K562 (cell line): Measurements from ENCODE around the gene PAX2. TPM values are rescaled to one million over a fixed set of nuclear protein-coding genes. Genes with fewer than 3 reads are reported as not detected.

ENCODE experiments used
- ATAC-seq: fragments of 200-7000 bp; cut with Tn5 transposase; 3 replicates; pipeline ENCODE4 v1.9.1; 2020; ENCODE audit warnings: moderate library complexity
- BruUV-seq: library from RNA; stranded (reverse); fragments of 400-500 nt; replicated peaks from 2 replicates; lab custom pipeline; 2021; lab: Mats Ljungman, UMichigan
- CTCF ChIA-PET: fragments of 300-600 bp; formaldehyde crosslinking; extraction: SDS; loops from one replicate; lab custom pipeline; 2021; ENCODE audit warnings: low intra/inter-chr PET ratio; lab: Yijun Ruan, JAX
- POLR2A ChIA-PET: fragments of 300-600, 350-650 bp; sonication (Branson Sonifier 250); formaldehyde crosslinking; extraction: SDS; loops from one replicate; lab custom pipeline; 2021; ENCODE audit warnings: antibody characterized with exemption, inconsistent platforms; lab: Yijun Ruan, JAX
- DNase-seq, 4 experiments: peaks; one replicate each; pipeline versions ENCODE4 v3.0.0 to v3.0.0-alpha.2; 2011 to 2018; ENCODE audit warnings: low spot score in 3 of 4, mixed read lengths in 3 of 4; ENCODE audit errors: extremely low read depth in 1 of 4
- FAIRE-seq: peaks from 2 replicates; lab custom pipeline; 2011; peaks lifted over from hg19 to GRCh38; lab: Jason Lieb, UNC
- H2AFZ ChIP-seq: 2 replicates; pipeline ENCODE4 v1.6.0; 2011; ENCODE audit warnings: low read depth, low read length, control low read depth, inconsistent platforms
- H3K27ac ChIP-seq: fragments of 200-600 bp; 3 replicates; pipeline ENCODE4 v1.8.0; 2011; ENCODE audit warnings: low read depth, mild to moderate bottlenecking, control low read depth, inconsistent platforms, low read length, moderate library complexity, mixed read lengths; ENCODE audit errors: extremely low read depth
- H3K27me3 ChIP-seq, 2 experiments: fragments of 300-600 bp in 1 of 2; 2 replicates in 1 of 2; 3 replicates in 1 of 2; pipeline versions ENCODE4 v1.6.0 to v1.8.0; 2011; ENCODE audit warnings: inconsistent platforms in 2 of 2, low read length in 2 of 2, mild to moderate bottlenecking in 1 of 2, mixed read lengths in 1 of 2, moderate library complexity in 1 of 2; ENCODE audit not compliant: control insufficient read depth in 2 of 2, insufficient read depth in 2 of 2
- H3K36me3 ChIP-seq: fragments of 300-600 bp; 3 replicates; pipeline ENCODE4 v1.8.0; 2011; ENCODE audit warnings: mild to moderate bottlenecking, low read length, inconsistent platforms; ENCODE audit not compliant: control insufficient read depth, insufficient read depth
- H3K4me1 ChIP-seq, 2 experiments: fragments of 200-600 bp in 1 of 2; replicated peaks in 1 of 2; 2 replicates in 1 of 2; 3 replicates in 1 of 2; pipeline versions ENCODE4 v1.5.1 to v1.8.0; 2011; ENCODE audit warnings: inconsistent platforms in 2 of 2, low read length in 2 of 2, mild to moderate bottlenecking in 1 of 2, mixed read lengths in 1 of 2, moderate library complexity in 1 of 2; ENCODE audit not compliant: control insufficient read depth in 2 of 2, insufficient read depth in 2 of 2
- H3K4me2 ChIP-seq: 2 replicates; pipeline ENCODE4 v1.6.1; 2011; ENCODE audit warnings: low read length, control low read depth, inconsistent platforms, mixed read lengths; ENCODE audit not compliant: insufficient read depth
- H3K4me3 ChIP-seq: fragments of 200-600 bp; sonication (generic), shearing (Covaris generic); 2 replicates; pipeline ENCODE4 v1.5.1; 2016; ENCODE audit warnings: control low read depth, inconsistent platforms
- H3K79me2 ChIP-seq: fragments of 200-600 bp; 3 replicates; pipeline ENCODE4 v1.8.0; 2011; ENCODE audit warnings: low read length, inconsistent platforms; ENCODE audit not compliant: control insufficient read depth, insufficient read depth
- H3K9ac ChIP-seq, 2 experiments: 2 replicates each; pipeline versions ENCODE4 v1.6.0 to v1.6.1; 2011; ENCODE audit warnings: low read depth in 2 of 2, low read length in 2 of 2, control low read depth in 1 of 2, inconsistent platforms in 1 of 2, mild to moderate bottlenecking in 1 of 2, mixed read lengths in 1 of 2; ENCODE audit not compliant: insufficient read depth in 1 of 2
- H3K9me1 ChIP-seq: one replicate; pipeline ENCODE4 v1.6.0; 2011; ENCODE audit warnings: inconsistent platforms, mild to moderate bottlenecking, low read length, moderate library complexity; ENCODE audit not compliant: control insufficient read depth, insufficient read depth
- H3K9me3 ChIP-seq: replicated peaks from 2 replicates; pipeline ENCODE4 v1.5.1; 2011; ENCODE audit warnings: low read depth, low read length, inconsistent platforms; ENCODE audit not compliant: control insufficient read depth, insufficient read depth
- H4K20me1 ChIP-seq: replicated peaks from 2 replicates; pipeline ENCODE4 v1.6.1; 2011; ENCODE audit warnings: low read length, inconsistent platforms, mixed read lengths; ENCODE audit not compliant: control insufficient read depth, insufficient read depth
- EP300 ChIP-seq: IDR thresholded peaks from 2 replicates; pipeline ENCODE4 v1.6.1; 2012; ENCODE audit warnings: low read length, improper control_type of control experiment
- HMG20B ChIP-seq: fragments of 250-450 bp; sonication (Bioruptor Pico); IDR thresholded peaks from 2 replicates; pipeline ENCODE4 v1.5.0; 2021; ENCODE audit warnings: mild to moderate bottlenecking
- MECOM ChIP-seq: fragments of 250-450 bp; sonication (Bioruptor Pico); IDR thresholded peaks from 2 replicates; pipeline ENCODE4 v1.8.0; 2022; ENCODE audit warnings: inconsistent platforms
- MTA1 ChIP-seq: fragments of 450-650 bp; IDR thresholded peaks from 2 replicates; pipeline ENCODE4 v1.6.1; 2017; ENCODE audit warnings: borderline replicate concordance
- MYBL2 ChIP-seq, 2 experiments: fragments of 450-650 bp in 1 of 2; sonication (generic) in 1 of 2; formaldehyde crosslinking in 1 of 2; IDR thresholded peaks; 2 replicates each; pipeline versions ENCODE4 v1.6.1 to v1.8.1; 2017 to 2022; ENCODE audit warnings: borderline replicate concordance in 1 of 2, inconsistent platforms in 1 of 2, low read depth in 1 of 2, mild to moderate bottlenecking in 1 of 2, missing genetic modification reagents in 1 of 2, moderate library complexity in 1 of 2
- NR2C2 ChIP-seq, 2 experiments: fragments of 200-800 bp in 1 of 2; sonication (Bioruptor generic) in 1 of 2; sonication (generic) in 1 of 2; formaldehyde crosslinking in 1 of 2; IDR thresholded peaks; 2 replicates each; pipeline versions ENCODE4 v1.6.1 to v1.8.0; 2016 to 2022; ENCODE audit warnings: mild to moderate bottlenecking in 1 of 2, missing compliant biosample characterization in 1 of 2, missing genetic modification characterization in 1 of 2, missing genetic modification reagents in 1 of 2
- POLR3A ChIP-seq: IDR thresholded peaks from 2 replicates; pipeline ENCODE4 v1.6.1; 2011; ENCODE audit warnings: borderline replicate concordance, mild to moderate bottlenecking, moderate library complexity; ENCODE audit not compliant: insufficient read length, insufficient read depth; ENCODE audit errors: extremely low read depth
- RAD21 ChIP-seq, 2 experiments: fragments of 250-450 bp in 1 of 2; fragments of 450-650 bp in 1 of 2; sonication (Bioruptor Pico) in 1 of 2; formaldehyde crosslinking in 1 of 2; IDR thresholded peaks in 1 of 2; conservative IDR thresholded peaks in 1 of 2; 2 replicates each; pipeline versions ENCODE4 v1.4.0 to v1.8.0; 2020 to 2022; ENCODE audit warnings: mild to moderate bottlenecking in 2 of 2, moderate library complexity in 1 of 2
- RBM17 ChIP-seq: fragments of 200-400 bp; formaldehyde crosslinking; IDR thresholded peaks from 2 replicates; pipeline ENCODE4 v1.6.1; 2017; ENCODE audit warnings: low read depth, mild to moderate bottlenecking, low read length, borderline replicate concordance
- SMAD4 ChIP-seq: fragments of 250-450 bp; sonication (Bioruptor Pico); conservative IDR thresholded peaks from 2 replicates; pipeline ENCODE4 v1.8.0; 2021; ENCODE audit warnings: inconsistent platforms, mild to moderate bottlenecking, moderate library complexity
- STAT5B ChIP-seq: fragments of 250-450 bp; sonication (Bioruptor Pico); IDR thresholded peaks from 2 replicates; pipeline ENCODE4 v1.8.0; 2021; ENCODE audit warnings: mild to moderate bottlenecking, inconsistent platforms
- ZMIZ1 ChIP-seq, 2 experiments: fragments of 150-350 bp in 1 of 2; IDR thresholded peaks; 2 replicates each; pipeline ENCODE4 v1.6.1; 2012 to 2016; ENCODE audit warnings: low read depth in 2 of 2, low read length in 2 of 2, mild to moderate bottlenecking in 1 of 2, moderate library complexity in 1 of 2
- ZNF197 ChIP-seq: fragments of 200-800 bp; sonication (Bioruptor generic); IDR thresholded peaks from 2 replicates; pipeline ENCODE4 v1.6.1; 2016; ENCODE audit warnings: low read depth, missing genetic modification characterization, missing compliant biosample characterization
- WGBS: fragments of 100-300 bp; shearing (Covaris generic); methylation state at CpG from one replicate; pipeline ENCODE4 v1.1.6; 2016; ENCODE audit warnings: low coverage, mixed read lengths; ENCODE audit not compliant: insufficient coverage; ENCODE audit errors: missing lambda C conversion rate; 5-methylcytosine and 5-hydroxymethylcytosine counted together
- in situ Hi-C: fragments of 300-500 bp; cut with MboI; formaldehyde crosslinking; loops from 4 replicates; pipeline ENCODE4 v1.15.0; 2018; ENCODE audit warnings: inconsistent platforms, mixed read lengths
- intact Hi-C: fragments of 100-400 bp; cut with micrococcal nuclease; formaldehyde crosslinking; loops from 2 replicates; pipeline ENCODE4 v1.14.2; 2022
- polyA plus RNA-seq, 8 experiments: library from polyadenylated mRNA; depleted of rRNA in 4 of 8; stranded (reverse) in 5 of 8; unstranded in 3 of 8; fragments of >200 nt; fragmentation: Nextera tagmentation in 2 of 8; fragmentation: Illumina TruSeq in 1 of 8; extraction: Ambion mirVana in 2 of 8; extraction: Trizol in 1 of 8; gene quantifications; 2 replicates each; pipeline versions ENCODE4 v1.2.1 to v1.2.3, GENCODE V29; 2011 to 2014; ENCODE audit warnings: inconsistent platforms in 1 of 8, missing spikeins in 1 of 8
- total RNA-seq, 7 experiments: library from RNA; depleted of rRNA in 6 of 7; stranded (reverse); fragments of >200 nt in 6 of 7; fragmentation: Illumina TruSeq in 2 of 7; extraction: Trizol in 2 of 7; gene quantifications; 2 replicates each; pipeline versions ENCODE4 v1.2.1 to v1.2.3, GENCODE V29; 2011 to 2021; ENCODE audit warnings: low replicate concordance in 1 of 7

The PAX2 gene
- total and polyA plus RNA-seq, 9 of the 15 experiments (the other 6 are each of a cell fraction or from before 2014, with no cell fraction given), result not detected

DNA sequence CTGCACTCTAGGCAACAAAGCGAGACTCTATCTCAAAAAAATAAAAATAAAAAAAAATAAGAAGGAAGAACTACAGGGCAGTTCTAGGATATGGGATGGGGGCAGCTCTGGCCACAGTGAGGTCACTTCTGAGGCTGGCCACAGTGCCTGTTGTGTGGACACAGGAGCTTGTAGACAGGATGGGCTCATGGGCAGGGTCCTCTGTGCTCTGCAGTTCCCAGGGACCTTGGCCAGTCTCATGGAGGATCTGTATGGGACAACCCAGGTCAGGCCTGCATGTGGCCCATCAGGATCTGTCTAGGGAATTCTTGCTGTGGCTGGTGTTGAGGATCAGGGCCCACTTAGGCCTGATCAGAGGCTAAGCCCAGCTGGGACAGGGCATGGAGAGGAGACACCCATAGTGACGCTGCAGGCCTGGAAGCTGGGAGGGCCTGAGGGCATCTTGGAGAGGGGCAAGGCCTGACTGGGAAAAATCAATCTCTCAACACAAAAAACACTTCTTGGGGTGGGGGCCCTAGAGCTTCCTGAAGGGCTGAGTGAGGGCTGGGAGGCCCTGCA, 19.4 kb upstream of the PAX2 start:
- POLR2A ChIA-PET, result no interaction called here
- H3K9me1 ChIP-seq, result no peaks in the 10 kb centered on the region
- no peak overlapping the region for H2AFZ ChIP-seq
- no peak overlapping the region for H3K4me2 ChIP-seq
- ATAC-seq (no peak), FAIRE-seq (no peak), DNase-seq (no peak)
- no peaks in the 10 kb centered on the region for H3K36me3 ChIP-seq
- no peak overlapping the region for H3K27ac ChIP-seq
- no TSS peak for BruUV-seq
- no peak for TF ChIP-seq MYBL2 (IDR thresholded peaks at IDR 0.05; ENCODE audit: low read depth)
- no peak for TF ChIP-seq MYBL2 (CRISPR knock-in tag; IDR thresholded peaks at IDR 0.05; ENCODE audit: borderline replicate concordance)
- no peak for TF ChIP-seq POLR3A
- no peak for TF ChIP-seq STAT5B
- no peak for TF ChIP-seq MECOM (CRISPR knock-in tag)
- TF ChIP-seq RAD21 (CRISPR knock-in tag; conservative IDR thresholded peaks at IDR 0.05 in 1 of 2, IDR thresholded peaks at IDR 0.05 in 1 of 2), result no peak
- TF ChIP-seq EP300, result no peak
- TF ChIP-seq MTA1, result no peak
- no peak for TF ChIP-seq ZNF197 (CRISPR knock-in tag)
- no peak for TF ChIP-seq ZMIZ1 (IDR thresholded peaks at IDR 0.05; ENCODE audit: low read depth in 2 of 2, low read length in 2 of 2)
- no peak for TF ChIP-seq SMAD4 (CRISPR knock-in tag)
- no peak for TF ChIP-seq RBM17
- TF ChIP-seq NR2C2 (CRISPR knock-in tag; IDR thresholded peaks at IDR 0.05), result no peak
- TF ChIP-seq NR2C2 (tag; IDR thresholded peaks at IDR 0.05), result no peak
- TF ChIP-seq HMG20B, result no peak
- H3K9me3 ChIP-seq, result no peaks in the 10 kb centered on the region
- H4K20me1 ChIP-seq, result peaks cover 8% of the 10 kb centered on the region; the same call in 1 of the 2 replicates
- CTCF ChIA-PET, result no interaction called here
- intact Hi-C loops (loop anchor here (5.0 kb wide), 1 partner anchor 164 kb away; no protein-coding TSS in a partner anchor), in situ Hi-C loops (no loop called here)
- peaks cover 8 to 34% of the 10 kb centered on the region in 2 experiments for H3K27me3 ChIP-seq
- 0% methylated on average over 2 of the region's 2 CpGs for WGBS
- H3K79me2 ChIP-seq, result no peaks in the 10 kb centered on the region
- H3K9ac ChIP-seq, result no peak overlapping the region
- no peak overlapping the region for H3K4me3 ChIP-seq
- peaks cover 0 to 15% of the 10 kb centered on the region in 2 experiments; a peak in 2 of 5 replicates for H3K4me1 ChIP-seq
